GM18858 (cell line): ENCODE data around the gene MINDY1.

Experiments
- ATAC-seq: cut with Tn5 transposase; IDR thresholded peaks from one replicate; pipeline ENCODE4 v1.9.1; 2021; ENCODE audit not compliant: unreplicated experiment

MINDY1 gene

DNA sequence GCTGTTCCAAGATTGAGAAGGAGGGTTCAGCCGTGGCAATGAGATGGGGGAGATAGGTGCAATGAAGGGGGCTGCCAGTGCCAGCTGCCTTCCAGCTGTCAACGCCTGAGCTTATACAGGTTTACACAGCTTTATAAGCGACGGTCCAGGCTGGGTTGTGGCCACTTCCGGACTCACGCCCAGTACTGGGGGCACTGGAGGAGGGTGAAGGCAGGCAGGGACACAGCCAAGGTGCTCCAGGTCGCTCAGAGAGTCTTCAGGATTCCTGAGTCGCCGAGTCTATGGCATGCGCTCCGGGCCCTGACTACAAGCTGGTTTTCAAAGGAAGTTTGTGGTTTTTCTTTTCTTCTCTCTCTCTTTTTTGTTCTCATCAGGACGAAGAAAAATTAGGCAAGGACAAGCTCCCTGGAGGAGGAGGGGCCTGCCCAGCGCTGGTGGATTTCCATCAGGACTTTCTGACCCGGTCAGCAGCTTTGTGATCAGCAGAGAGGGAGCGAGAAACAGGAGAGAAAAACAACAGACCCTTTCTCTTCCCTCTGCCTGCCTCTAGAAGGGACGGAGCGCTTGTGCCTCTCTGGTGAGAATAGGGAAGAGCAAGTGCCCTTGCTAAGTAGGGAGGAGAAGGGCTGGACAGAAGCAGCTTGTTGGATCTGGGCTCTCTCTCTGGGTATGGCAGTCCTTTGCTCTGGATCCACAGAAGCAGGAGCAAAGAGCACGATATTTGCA lies at the start of gene MINDY1:
TSS of gene MINDY1 (minus strand) at position 576 of the 726 bp plus-strand sequence. CDS start 4,285 bp downstream, outside the sequence.
- no peak for ATAC-seq

GRCh38 chr1:151056149-151056548 lies 49.4 kb upstream of the MINDY1 start:
- no peak for ATAC-seq

DNA sequence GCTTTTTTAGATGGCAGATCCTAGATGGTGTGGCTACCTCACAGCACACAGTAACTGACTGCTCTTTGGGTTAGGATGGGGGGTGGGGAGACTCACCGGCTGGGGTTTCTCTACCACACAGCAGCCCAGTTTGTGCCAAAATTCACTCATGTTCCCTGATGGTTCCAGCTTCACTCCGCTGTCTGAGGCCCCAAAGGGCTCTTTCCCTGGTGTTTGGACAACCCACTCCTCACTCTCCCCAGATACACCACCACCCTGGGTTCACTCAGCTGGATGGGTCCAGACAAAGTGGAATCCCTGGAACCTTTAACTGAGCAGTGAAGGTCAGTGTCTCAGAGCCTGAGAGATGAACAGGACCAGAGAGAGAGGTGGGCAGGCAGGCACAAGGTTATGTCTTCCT lies 48.9 kb upstream of the MINDY1 start:
- ATAC-seq = no peak

DNA sequence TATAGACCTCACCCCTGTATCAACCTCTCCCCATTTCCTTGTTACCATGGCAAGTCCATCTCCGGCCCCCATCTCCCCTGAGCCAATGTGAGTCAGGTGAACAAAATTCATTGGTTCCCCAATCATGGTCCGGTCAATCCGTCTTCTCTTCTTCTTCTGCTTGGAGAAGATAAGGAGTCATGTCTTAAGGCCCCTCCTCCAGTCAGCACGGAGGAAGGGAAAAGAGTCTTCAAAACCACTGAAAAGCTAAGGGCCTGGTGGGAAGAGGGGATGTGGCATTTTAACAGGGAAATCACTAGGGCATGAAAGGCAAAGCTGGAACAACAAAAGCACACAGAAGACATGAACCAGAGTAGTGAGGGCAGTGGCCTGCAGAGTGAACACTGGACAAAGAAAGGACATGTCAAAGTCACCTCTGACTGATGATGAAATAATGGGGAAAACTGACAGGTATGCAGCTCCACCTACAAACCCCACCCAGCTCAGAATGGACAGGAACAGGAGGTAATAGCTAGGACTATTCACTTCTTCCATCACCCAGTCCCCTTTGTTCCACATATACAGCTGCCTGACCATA lies 48.4 kb upstream of the MINDY1 start:
- no peak for ATAC-seq

DNA sequence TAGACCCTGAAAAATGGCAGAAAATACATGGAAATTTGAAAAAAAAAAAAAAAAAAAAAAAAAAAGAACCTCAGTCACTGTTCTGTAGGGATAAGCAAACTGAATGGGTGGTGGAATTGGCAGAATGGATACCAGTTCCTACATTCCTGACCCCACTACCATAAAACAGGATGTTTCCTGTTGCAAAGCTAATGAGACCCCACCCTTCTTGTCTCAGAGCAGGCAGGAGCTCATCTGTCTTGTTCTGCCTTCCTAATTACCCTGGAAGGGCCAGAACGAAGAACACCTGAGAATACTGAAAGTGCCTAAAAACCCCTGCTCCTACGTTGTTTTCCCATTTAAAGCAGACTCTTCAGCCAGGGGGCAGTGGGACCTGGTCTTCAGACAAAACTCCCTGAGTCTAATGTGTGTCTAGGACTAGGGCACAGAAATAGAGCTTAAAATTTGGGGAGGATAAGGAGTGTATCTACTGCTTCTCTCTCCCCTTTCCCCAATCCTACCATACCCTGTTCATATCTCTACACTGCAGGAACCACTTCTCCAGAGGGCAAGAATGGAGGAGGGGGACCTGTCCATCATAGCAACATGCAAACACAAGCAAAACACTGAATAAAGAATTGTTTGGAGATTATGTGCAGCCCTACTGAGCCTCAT lies 44.8 kb upstream of the MINDY1 start:
- ATAC-seq = no peak

GRCh38 chr1:151050051-151050688 lies 43.5 kb upstream of the MINDY1 start:
- no peak for ATAC-seq

DNA sequence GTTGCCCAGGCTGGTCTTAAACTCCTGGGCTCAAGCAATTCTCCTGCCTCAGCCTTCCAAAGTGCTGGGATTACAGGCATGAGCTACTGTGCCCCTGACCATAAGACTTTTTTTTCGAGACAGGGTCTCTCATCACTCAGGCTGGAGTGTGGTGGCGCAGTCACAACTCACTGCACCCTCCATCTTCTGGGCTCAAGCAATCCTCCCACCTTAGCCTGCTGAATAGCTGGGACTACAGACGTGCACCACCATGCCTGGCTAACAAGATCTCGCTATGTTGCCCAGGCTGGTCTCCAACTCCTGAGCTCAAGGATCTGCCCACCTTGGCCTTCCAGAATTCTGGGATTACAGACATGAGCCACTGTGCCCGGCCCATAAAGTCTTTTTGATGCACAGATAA lies 42.8 kb upstream of the MINDY1 start:
- ATAC-seq = no peak

DNA sequence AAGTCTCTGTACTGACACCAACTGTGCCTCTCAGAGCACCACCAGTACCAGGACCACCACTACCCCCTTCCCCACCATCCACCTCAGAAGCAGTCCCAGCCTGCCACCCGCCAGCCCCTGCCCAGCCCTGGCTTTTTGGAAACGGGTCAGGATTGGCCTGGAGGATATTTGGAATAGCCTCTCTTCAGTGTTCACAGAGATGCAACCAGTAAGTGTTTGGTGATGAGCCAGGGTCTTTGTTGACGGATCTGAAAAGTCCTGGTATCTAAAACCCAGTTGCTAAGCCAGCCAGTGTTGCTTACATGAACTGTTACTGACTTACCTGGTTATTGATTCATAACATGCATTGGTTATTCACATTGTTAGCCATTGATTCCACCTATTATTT lies 41.9 kb upstream of the MINDY1 start:
- ATAC-seq = no peak

GRCh38 chr1:151047925-151048644 lies 41.4 kb upstream of the MINDY1 start:
- ATAC-seq = no peak

DNA sequence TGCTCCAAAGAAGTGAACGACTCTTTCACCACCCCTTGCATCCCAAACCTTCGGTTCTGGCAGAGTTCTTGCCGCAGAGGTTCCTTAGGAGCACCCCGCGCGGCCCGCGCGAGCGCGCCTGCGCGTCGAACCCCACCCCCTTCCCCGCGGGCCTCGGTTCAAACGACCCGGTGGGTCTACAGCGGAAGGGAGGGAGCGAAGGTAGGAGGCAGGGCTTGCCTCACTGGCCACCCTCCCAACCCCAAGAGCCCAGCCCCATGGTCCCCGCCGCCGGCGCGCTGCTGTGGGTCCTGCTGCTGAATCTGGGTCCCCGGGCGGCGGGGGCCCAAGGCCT lies 40.9 kb upstream of the MINDY1 start, which contains the start of gene C1orf56:
TSS of gene C1orf56 (plus strand) at position 161 of the 334 bp plus-strand sequence. CDS start at position 258, 97 bp downstream.
- ATAC-seq = no peak

DNA sequence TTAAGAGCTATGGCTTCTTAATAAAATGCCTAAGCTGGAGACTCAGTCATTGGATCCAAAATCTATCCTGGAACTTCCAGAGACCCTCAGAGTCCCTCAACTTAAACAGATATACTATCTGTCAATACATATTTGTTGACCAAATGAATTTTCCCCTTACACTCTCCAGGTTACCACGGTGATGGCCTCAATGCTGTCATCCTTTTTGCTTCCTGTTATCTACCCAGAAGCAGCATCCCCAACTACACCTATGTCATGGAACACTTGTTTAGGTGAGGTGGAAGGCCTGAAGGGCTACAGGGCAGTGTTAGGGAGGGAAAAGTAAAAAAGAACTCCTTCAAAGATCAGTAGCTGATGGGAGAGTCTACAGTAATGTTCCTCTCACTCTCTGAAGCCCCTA lies 36.5 kb upstream of the MINDY1 start:
- no peak for ATAC-seq

DNA sequence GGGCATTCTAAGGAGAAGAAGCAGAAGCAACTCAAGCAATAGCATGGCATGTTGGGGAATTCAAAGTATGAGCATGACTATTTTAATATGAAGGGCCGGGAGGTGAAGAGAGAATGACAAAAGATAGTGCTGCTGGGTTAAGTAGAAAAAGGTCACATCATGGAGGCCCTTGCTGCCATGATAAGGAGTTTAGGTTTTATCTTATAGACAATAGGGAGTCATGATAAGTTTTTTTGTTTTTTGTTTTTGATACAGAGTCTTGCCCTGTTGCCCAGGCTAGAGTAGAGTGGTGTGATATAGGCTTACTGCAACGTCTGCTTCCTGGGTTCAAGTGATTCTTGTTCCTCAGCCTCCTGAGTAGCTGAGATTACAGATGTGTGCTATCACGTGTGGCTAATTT lies 32.8 kb upstream of the MINDY1 start:
- ATAC-seq = no peak

DNA sequence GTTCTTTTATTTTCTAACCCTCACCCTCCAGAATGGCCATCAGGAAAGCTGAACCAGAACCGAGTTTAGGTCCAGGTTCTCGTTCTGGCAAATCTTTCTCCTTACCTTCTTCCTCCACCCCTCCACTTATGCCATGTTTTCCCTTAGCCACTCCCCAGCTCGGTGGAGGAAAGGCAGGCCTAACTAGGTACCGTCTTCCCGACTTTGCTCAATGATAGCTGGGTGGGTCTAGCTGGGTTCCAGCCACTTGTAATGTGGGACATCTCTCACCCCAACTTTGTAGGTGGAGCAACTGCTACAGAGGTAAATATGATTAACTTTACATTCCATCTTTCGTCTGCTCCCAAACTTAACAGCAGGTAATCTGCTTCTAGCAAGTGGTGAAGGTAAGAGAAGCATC lies 30.3 kb upstream of the MINDY1 start:
- ATAC-seq = no peak

- ATAC-seq = no peak
These were observed 29.7 kb upstream of the MINDY1 start, which contains the start of gene BNIPL for GRCh38 chr1:151036356-151036755. TSS of gene BNIPL (plus strand) at chr1:151036586. CDS start at chr1:151036726, 140 bp downstream.

DNA sequence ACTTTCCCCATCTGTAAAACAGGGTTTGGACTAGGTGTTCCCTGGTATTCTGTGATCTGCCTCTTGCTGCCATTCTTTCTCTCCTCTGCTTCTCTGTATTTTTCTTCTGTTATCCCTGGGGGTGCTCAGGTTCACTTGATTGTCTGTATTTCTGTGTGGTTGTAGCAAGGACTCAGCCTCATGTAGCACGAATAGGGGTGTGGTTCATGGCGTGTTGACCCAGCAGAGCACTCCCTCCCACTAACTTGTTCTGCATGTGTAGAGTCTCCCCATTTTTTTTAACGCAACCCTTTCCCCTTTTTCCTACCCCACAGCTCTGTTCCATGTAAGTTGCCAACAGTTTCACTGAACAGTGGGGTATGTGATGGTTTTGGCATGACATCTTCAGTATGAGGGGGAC lies 28.5 kb upstream of the MINDY1 start:
- no peak for ATAC-seq

DNA sequence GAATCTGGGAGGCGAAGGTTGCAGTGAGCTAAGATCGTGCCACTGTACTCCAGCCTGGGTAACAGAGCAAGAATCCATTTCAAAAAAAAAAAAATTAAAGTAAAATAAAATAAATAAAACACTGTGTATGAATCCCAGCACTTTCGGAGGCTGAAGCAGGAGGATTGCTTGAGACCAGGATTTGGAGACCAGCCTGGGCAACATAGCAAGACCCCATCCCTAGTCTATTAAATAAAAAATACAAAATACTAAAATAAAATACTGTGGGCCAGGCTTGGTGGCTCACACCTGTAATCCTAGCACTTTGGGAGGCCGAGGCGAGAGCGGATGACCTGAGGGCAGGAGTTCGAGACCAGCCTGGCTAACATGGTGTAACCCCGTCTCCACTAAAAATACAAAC lies 25.5 kb upstream of the MINDY1 start:
- ATAC-seq = no peak

DNA sequence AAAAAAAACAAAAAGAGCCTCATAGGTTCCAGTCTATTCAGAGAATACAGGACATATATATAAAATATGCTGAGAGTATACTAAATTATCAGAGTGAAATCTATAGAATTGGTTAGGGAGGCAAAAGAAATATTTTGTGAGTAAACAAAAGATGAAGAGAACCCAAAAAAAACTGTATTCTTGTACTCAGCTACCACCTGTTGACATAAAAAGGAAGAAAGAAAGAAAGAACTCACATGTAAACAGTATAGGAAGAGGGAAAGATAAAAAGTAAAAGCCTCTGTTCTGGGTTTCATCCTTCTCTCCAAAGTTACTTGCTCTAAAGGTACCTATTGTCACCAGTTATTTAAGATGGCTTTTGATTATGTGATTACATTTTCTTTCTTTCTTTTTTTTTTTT lies 19.8 kb upstream of the MINDY1 start:
- ATAC-seq = no peak

DNA sequence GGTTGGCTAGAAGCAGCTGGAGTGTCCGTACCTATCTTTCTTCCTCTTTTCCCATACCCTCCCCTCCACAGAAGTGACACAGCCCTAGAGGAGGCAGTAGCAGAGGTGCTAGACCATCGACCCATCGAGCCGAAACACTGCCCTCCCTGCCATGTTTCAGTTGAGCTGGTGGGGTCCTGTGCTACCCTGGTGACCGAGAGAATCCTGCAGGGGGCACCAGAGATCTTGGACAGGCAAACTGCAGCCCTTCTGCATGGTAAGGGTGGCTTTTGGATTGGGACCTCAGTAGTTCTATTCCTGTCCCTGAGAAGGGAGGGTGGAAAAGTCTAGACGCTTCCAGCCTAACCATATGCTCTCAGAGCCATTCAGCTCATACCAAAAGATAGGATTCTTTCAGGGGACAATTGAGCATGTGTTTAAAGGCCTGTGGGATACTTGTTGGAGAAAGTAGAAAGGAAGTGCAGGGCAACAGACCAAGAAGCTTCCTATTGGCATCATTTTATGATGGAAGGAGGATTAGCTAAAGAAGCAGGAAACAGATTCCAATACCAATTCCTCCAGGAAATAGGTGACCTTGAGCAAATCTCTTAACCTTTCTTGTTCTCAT lies 17.9 kb upstream of the MINDY1 start:
- no peak for ATAC-seq

DNA sequence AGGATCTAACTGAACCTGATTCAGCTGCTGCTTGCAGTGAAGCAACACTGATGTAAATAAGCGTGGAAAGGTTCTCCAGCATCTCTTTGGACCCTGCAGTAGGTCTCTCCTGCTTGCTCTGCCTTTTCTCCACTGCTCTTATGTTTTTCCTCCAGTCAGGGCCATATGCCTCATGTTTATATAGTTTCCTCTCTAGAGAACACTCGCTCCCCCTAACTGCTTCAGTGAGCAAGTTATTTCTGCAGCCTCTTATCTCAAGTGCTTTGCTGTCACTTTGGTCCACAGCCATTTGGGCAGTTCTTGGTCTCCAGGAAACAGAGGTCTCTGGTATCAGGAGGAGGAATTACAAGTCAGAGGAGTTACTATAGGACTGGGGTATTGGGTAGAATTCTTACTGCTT lies 6.8 kb upstream of the MINDY1 start:
- no peak for ATAC-seq

DNA sequence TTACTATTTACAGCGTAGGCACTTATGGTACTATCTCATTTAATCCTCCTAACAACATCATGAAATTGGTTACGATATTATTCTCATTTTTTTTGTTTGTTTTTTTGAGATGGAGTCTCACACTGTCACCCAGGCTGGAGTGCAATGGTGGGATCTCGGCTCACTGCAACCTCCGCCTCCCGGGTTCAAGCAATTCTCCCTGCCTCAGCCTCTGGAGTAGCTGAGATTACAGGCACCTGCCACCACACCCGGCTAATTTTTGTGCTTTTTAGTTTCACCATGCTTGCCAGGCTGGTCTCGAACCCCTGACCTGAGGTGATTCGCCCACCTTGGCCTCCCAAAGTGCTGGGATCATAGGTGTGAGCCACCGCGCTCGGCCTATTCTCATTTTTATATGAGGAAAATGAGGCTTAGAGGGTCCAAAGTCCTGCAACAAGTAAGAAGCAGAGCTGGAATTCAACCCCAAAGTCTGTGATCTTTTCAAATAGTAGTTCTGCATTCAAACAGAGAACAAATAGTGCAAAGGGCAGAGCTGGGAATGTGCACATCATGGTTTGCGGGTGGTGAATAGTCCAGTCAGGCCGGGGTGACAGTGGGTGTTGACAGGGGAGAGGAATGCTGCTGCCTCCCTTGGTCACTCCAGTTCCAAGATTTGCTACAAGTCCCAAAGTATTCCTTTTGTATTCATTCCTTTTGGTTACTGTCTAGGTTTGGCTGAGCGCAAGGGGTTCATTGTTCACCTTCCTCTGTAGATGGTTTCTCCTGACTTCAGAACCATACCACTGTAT lies 6.2 kb upstream of the MINDY1 start:
- no peak for ATAC-seq
